IMR-90 (cell line): ENCODE results near the gene RRP7A. TPM values are rescaled to one million over a fixed set of nuclear protein-coding genes. Genes with fewer than 3 reads are reported as not detected.
"Not testable (repeated sequence)": the region's sequence is repeated elsewhere in the genome, so short reads cannot be mapped to it uniquely, and the experiment has no call there.

ENCODE experiments used
- ATAC-seq: fragments of 200-7000 bp; cut with Tn5 transposase; 2 replicates; pipeline ENCODE4 v1.9.1; 2020; ENCODE audit warnings: low read depth, mild to moderate bottlenecking, moderate library complexity
- BruUV-seq: library from RNA; stranded (reverse); fragments of 400-500 nt; replicated peaks from 2 replicates; lab custom pipeline; 2021; lab: Mats Ljungman, UMichigan
- CTCF ChIA-PET: fragments of 300-600 bp; formaldehyde crosslinking; extraction: SDS; loops from one replicate; lab custom pipeline; 2021; ENCODE audit warnings: antibody characterized with exemption; lab: Yijun Ruan, JAX
- POLR2A ChIA-PET: fragments of 300-600 bp; sonication (Branson Sonifier 250); formaldehyde crosslinking; loops from one replicate; lab custom pipeline; 2022; ENCODE audit warnings: antibody characterized with exemption; ENCODE audit not compliant: unreplicated experiment; lab: Charles Lee
- DNase-seq: peaks from one replicate; pipeline ENCODE4 v3.0.0; 2013
- H2AFZ ChIP-seq: replicated peaks from 2 replicates; pipeline ENCODE3; 2013; ENCODE audit warnings: low read length, mild to moderate bottlenecking; ENCODE audit not compliant: poor library complexity
- H2AK5ac ChIP-seq: 2 replicates; pipeline ENCODE4 v1.6.1; 2013; ENCODE audit warnings: low read depth, low read length, inconsistent platforms
- H2AK9ac ChIP-seq: replicated peaks from 2 replicates; pipeline ENCODE3; 2013; ENCODE audit warnings: mild to moderate bottlenecking, low read depth, low read length, moderate library complexity; ENCODE audit not compliant: poor library complexity
- H2BK120ac ChIP-seq: 2 replicates; pipeline ENCODE4 v1.6.1; 2013; ENCODE audit warnings: low read depth, low read length, inconsistent platforms
- H2BK15ac ChIP-seq: 3 replicates; pipeline ENCODE4 v1.6.1; 2013; ENCODE audit warnings: low read depth, low read length, inconsistent platforms
- H2BK20ac ChIP-seq: 2 replicates; pipeline ENCODE4 v1.6.1; 2013; ENCODE audit warnings: low read depth, mild to moderate bottlenecking, inconsistent platforms, low read length, moderate library complexity
- H2BK5ac ChIP-seq: 2 replicates; pipeline ENCODE4 v1.6.1; 2013; ENCODE audit warnings: mild to moderate bottlenecking, low read depth, low read length, inconsistent platforms; ENCODE audit not compliant: poor library complexity, severe bottlenecking
- H3K14ac ChIP-seq: replicated peaks from 2 replicates; pipeline ENCODE4 v1.6.1; 2013; ENCODE audit warnings: low read depth, low read length, inconsistent platforms
- H3K18ac ChIP-seq: 2 replicates; pipeline ENCODE4 v1.6.1; 2013; ENCODE audit warnings: low read depth, low read length, control low read depth
- H3K23ac ChIP-seq: 2 replicates; pipeline ENCODE4 v1.6.1; 2013; ENCODE audit warnings: low read depth, low read length, inconsistent platforms
- H3K27ac ChIP-seq: 2 replicates; pipeline ENCODE4 v1.5.1; 2013; ENCODE audit warnings: mild to moderate bottlenecking, control low read depth, low read length; ENCODE audit not compliant: insufficient read depth
- H3K27me3 ChIP-seq: 2 replicates; pipeline ENCODE4 v1.6.1; 2013; ENCODE audit warnings: low read length; ENCODE audit not compliant: control insufficient read depth, insufficient read depth
- H3K36me3 ChIP-seq: 2 replicates; pipeline ENCODE4 v1.6.1; 2013; ENCODE audit warnings: low read length, mixed read lengths; ENCODE audit not compliant: control insufficient read depth, insufficient read depth
- H3K4ac ChIP-seq: 2 replicates; pipeline ENCODE4 v1.6.1; 2013; ENCODE audit warnings: low read depth, low read length, inconsistent platforms
- H3K4me1 ChIP-seq: 2 replicates; pipeline ENCODE4 v1.6.1; 2013; ENCODE audit warnings: low read length, mixed read lengths; ENCODE audit not compliant: control insufficient read depth, insufficient read depth
- H3K4me2 ChIP-seq: 2 replicates; pipeline ENCODE4 v1.6.1; 2013; ENCODE audit warnings: low read depth, mild to moderate bottlenecking, control low read depth, low read length, moderate library complexity
- H3K4me3 ChIP-seq: 2 replicates; pipeline ENCODE4 v1.5.1; 2013; ENCODE audit warnings: low read depth, mild to moderate bottlenecking, control low read depth, low read length, moderate library complexity; ENCODE audit not compliant: insufficient read depth
- H3K56ac ChIP-seq: 2 replicates; pipeline ENCODE4 v1.6.1; 2013; ENCODE audit warnings: low read length, inconsistent platforms; ENCODE audit not compliant: insufficient read depth; ENCODE audit errors: extremely low read depth
- H3K79me1 ChIP-seq, 2 experiments: 2 replicates each; pipeline ENCODE4 v1.6.1; 2013; ENCODE audit warnings: low read length in 2 of 2, inconsistent platforms in 1 of 2, low read depth in 1 of 2
- H3K9ac ChIP-seq: 2 replicates; pipeline ENCODE4 v1.6.1; 2013; ENCODE audit warnings: low read depth, low read length, control low read depth
- H3K9me1 ChIP-seq: 2 replicates; pipeline ENCODE4 v1.6.1; 2013; ENCODE audit warnings: low read length, inconsistent platforms; ENCODE audit not compliant: insufficient read depth
- H3K9me3 ChIP-seq: 2 replicates; pipeline ENCODE4 v1.6.1; 2013; ENCODE audit warnings: low read length; ENCODE audit not compliant: control insufficient read depth, insufficient read depth
- H4K20me1 ChIP-seq: 2 replicates; pipeline ENCODE4 v1.6.1; 2013; ENCODE audit warnings: low read length, inconsistent platforms; ENCODE audit not compliant: insufficient read depth
- H4K5ac ChIP-seq: 2 replicates; pipeline ENCODE4 v1.6.1; 2013; ENCODE audit warnings: mild to moderate bottlenecking, low read depth, low read length, control low read depth
- H4K8ac ChIP-seq, 2 experiments: 2 replicates each; pipeline ENCODE4 v1.6.1; 2013; ENCODE audit warnings: low read depth in 2 of 2, low read length in 2 of 2, control low read depth in 1 of 2, inconsistent platforms in 1 of 2
- H4K91ac ChIP-seq: 2 replicates; pipeline ENCODE4 v1.6.1; 2013; ENCODE audit warnings: low read depth, low read length, inconsistent platforms; ENCODE audit not compliant: insufficient read depth
- WGBS, 2 experiments: methylation state at CpG; one replicate each; pipeline versions ENCODE4 v1.1.5 to v1.1.7; 2013; ENCODE audit warnings: missing lambda C conversion rate in 2 of 2; ENCODE audit not compliant: insufficient read length in 1 of 2; ENCODE audit errors: extremely low coverage in 2 of 2; 5-methylcytosine and 5-hydroxymethylcytosine counted together
- dilution Hi-C: fragments of 300-500 bp; cut with HindIII; formaldehyde crosslinking; loops from one replicate; pipeline ENCODE4 v1.14.3; 2018; ENCODE audit warnings: low sequenced_read_pairs; ENCODE audit not compliant: unreplicated experiment
- in situ Hi-C: fragments of 300-500 bp; cut with MboI; formaldehyde crosslinking; loops from 3 replicates; pipeline ENCODE4 v1.14.3; 2019; ENCODE audit warnings: low sequenced_read_pairs, inconsistent platforms, mixed read lengths
- intact Hi-C: fragments of 100-400 bp; cut with micrococcal nuclease; formaldehyde crosslinking; loops from 2 replicates; pipeline ENCODE4 v1.10.0; 2022
- polyA plus RNA-seq, 3 experiments: library from polyadenylated mRNA; depleted of rRNA; stranded (reverse); fragments of >200 nt; gene quantifications; 2 replicates each; pipeline ENCODE4 v1.2.3, GENCODE V29; 2012; ENCODE audit warnings: low replicate concordance in 1 of 3
- total RNA-seq: library from RNA; depleted of rRNA; stranded (reverse); fragments of >200 nt; gene quantifications from 2 replicates; pipeline ENCODE4 v1.2.3, GENCODE V29; 2012

The RRP7A gene
- total and polyA plus RNA-seq, 2 of the 4 experiments (the other 2 are of a cell fraction) = 25.5 to 29.2 TPM

GRCh38 chr22:42535082-42535731, 15.6 kb upstream of the RRP7A start:
- H2BK120ac ChIP-seq, POLR2A ChIA-PET, H3K4me1 ChIP-seq, H2BK20ac ChIP-seq, H4K8ac ChIP-seq, H3K27ac ChIP-seq, H3K9me1 ChIP-seq, in situ Hi-C loops, H3K9me3 ChIP-seq, dilution Hi-C loops, CTCF ChIA-PET, H3K14ac ChIP-seq, H3K4me2 ChIP-seq, H3K56ac ChIP-seq, H2AFZ ChIP-seq, H2BK5ac ChIP-seq, H3K79me1 ChIP-seq, H2AK5ac ChIP-seq, H4K20me1 ChIP-seq, BruUV-seq, intact Hi-C loops, H4K91ac ChIP-seq, H3K18ac ChIP-seq, H3K4ac ChIP-seq, H3K4me3 ChIP-seq, H2AK9ac ChIP-seq, H4K5ac ChIP-seq, H2BK15ac ChIP-seq, H3K27me3 ChIP-seq, H3K9ac ChIP-seq, ATAC-seq, H3K23ac ChIP-seq, DNase-seq, H3K36me3 ChIP-seq: not testable (repeated sequence)
- no CpG with 5 or more reads among the region's 14 CpGs for WGBS, 2 experiments
